Keratinocyte (primary cell): ENCODE measurements around the gene HIP1.
"Not testable (repeated sequence)": the region's sequence is repeated elsewhere in the genome, so short reads cannot be mapped to it uniquely, and the experiment has no call there.

Experiments
- CTCF ChIP-seq, 3 experiments: IDR thresholded peaks in 1 of 3; conservative IDR thresholded peaks in 1 of 3; optimal IDR thresholded peaks in 1 of 3; 2 replicates in 2 of 3; 3 replicates in 1 of 3; pipeline versions ENCODE3 to v1.5.1; 2011; ENCODE audit warnings: low read length in 3 of 3, mild to moderate bottlenecking in 3 of 3, moderate library complexity in 2 of 3, control low read depth in 1 of 3, inconsistent platforms in 1 of 3; ENCODE audit not compliant: insufficient read depth in 2 of 3; ENCODE audit errors: extremely low read depth in 1 of 3
- EZH2 ChIP-seq: IDR thresholded peaks from one replicate; pipeline ENCODE4 v1.6.1; 2012; ENCODE audit warnings: inconsistent platforms, mild to moderate bottlenecking, low read length, moderate library complexity

- TF ChIP-seq CTCF (optimal IDR thresholded peaks at IDR 0.05 in 1 of 3, IDR thresholded peaks at IDR 0.05 in 1 of 3, conservative IDR thresholded peaks at IDR 0.05 in 1 of 3; ENCODE audit: extremely low read depth in 1 of 3, insufficient read depth in 2 of 3, low read length in 3 of 3); EZH2: not testable (repeated sequence)
Observed at GRCh38 chr7:75761801-75762200, 23.1 kb upstream of the HIP1 start.
